ENCODE data around the gene FBP1.

- TF ChIP-seq CTCF (IDR thresholded peaks at IDR 0.05 in 2 of 3, conservative IDR thresholded peaks at IDR 0.05 in 1 of 3; ENCODE audit: control insufficient read depth in 2 of 3, extremely low read depth in 1 of 3, insufficient read depth in 1 of 3, low read depth in 3 of 3, low read length in 3 of 3) (no peak), EP300 (IDR thresholded peaks at IDR 0.05; ENCODE audit: borderline replicate concordance in 1 of 2, control insufficient read depth in 1 of 2, low read depth in 2 of 2, low read length in 2 of 2) (no peak), GABPA (IDR thresholded peaks at IDR 0.05; ENCODE audit: low read depth) (no peak), ZNF274 (IDR thresholded peaks at IDR 0.05; ENCODE audit: insufficient read depth, insufficient read length) (no peak), EGR1 (IDR thresholded peaks at IDR 0.05; ENCODE audit: borderline replicate concordance in 1 of 2, low read depth in 2 of 2, low read length in 2 of 2) (no peak), SREBF1 (IDR thresholded peaks at IDR 0.05; ENCODE audit: low read length) (no peak), ETV6 (conservative IDR thresholded peaks at IDR 0.05 in 1 of 2, IDR thresholded peaks at IDR 0.05 in 1 of 2; ENCODE audit: borderline replicate concordance in 1 of 2, low read depth in 1 of 2) (no peak), FOS (IDR thresholded peaks at IDR 0.05; ENCODE audit: borderline replicate concordance, extremely low read depth, insufficient read length) (no peak), RCOR1 (conservative IDR thresholded peaks at IDR 0.05; ENCODE audit: low read depth, low read length) (no peak), SIN3A (IDR thresholded peaks at IDR 0.05; ENCODE audit: low read depth, low read length) (no peak), TAF1 (IDR thresholded peaks at IDR 0.05; ENCODE audit: borderline replicate concordance, low read depth, low read length) (no peak), RAD21 (IDR thresholded peaks at IDR 0.05; ENCODE audit: insufficient read depth, low read depth, low read length) (no peak), POLR2A (IDR thresholded peaks at IDR 0.05; ENCODE audit: low read depth, low read length) (no peak)
Measured at GRCh38 chr9:94649100-94649819, 9.9 kb upstream of the FBP1 start.

All from GM12878 (cell line).